ENCODE data around the gene ZXDC.

- TF ChIP-seq, protein P1, sequence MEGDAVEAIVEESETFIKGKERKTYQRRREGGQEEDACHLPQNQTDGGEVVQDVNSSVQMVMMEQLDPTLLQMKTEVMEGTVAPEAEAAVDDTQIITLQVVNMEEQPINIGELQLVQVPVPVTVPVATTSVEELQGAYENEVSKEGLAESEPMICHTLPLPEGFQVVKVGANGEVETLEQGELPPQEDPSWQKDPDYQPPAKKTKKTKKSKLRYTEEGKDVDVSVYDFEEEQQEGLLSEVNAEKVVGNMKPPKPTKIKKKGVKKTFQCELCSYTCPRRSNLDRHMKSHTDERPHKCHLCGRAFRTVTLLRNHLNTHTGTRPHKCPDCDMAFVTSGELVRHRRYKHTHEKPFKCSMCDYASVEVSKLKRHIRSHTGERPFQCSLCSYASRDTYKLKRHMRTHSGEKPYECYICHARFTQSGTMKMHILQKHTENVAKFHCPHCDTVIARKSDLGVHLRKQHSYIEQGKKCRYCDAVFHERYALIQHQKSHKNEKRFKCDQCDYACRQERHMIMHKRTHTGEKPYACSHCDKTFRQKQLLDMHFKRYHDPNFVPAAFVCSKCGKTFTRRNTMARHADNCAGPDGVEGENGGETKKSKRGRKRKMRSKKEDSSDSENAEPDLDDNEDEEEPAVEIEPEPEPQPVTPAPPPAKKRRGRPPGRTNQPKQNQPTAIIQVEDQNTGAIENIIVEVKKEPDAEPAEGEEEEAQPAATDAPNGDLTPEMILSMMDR (IDR thresholded peaks at IDR 0.05), result no peak
- TF ChIP-seq TCF7L2 (IDR thresholded peaks at IDR 0.05; ENCODE audit: low read depth, low read length) (no peak), REST (IDR thresholded peaks at IDR 0.05; ENCODE audit: insufficient read depth in 1 of 2, low read depth in 2 of 2, low read length in 1 of 2) (no peak)
These were observed 79.2 kb downstream of the ZXDC start for GRCh38 chr3:126396536-126396935.

Data from Panc1 (cell line).